Mucosa of stomach (tissue), 1 donor: ENCODE results near the gene CTSA.
"Not testable (repeated sequence)": the region's sequence is repeated elsewhere in the genome, so short reads cannot be mapped to it uniquely, and the experiment has no call there.

Experiments
- H3K27me3 ChIP-seq: one replicate; pipeline ENCODE4 v1.7.0; 2013; ENCODE audit warnings: mild to moderate bottlenecking, low read length; ENCODE audit not compliant: control insufficient read depth, insufficient read depth
- H3K36me3 ChIP-seq: one replicate; pipeline ENCODE4 v1.7.0; 2013; ENCODE audit warnings: low read length; ENCODE audit not compliant: control insufficient read depth, insufficient read depth
- H3K4me1 ChIP-seq: one replicate; pipeline ENCODE4 v1.7.0; 2013; ENCODE audit warnings: mild to moderate bottlenecking, low read length; ENCODE audit not compliant: control insufficient read depth, insufficient read depth
- H3K4me3 ChIP-seq: one replicate; pipeline ENCODE4 v1.7.0; 2013; ENCODE audit warnings: low read length
- H3K9ac ChIP-seq: one replicate; pipeline ENCODE4 v1.7.0; 2013; ENCODE audit warnings: mild to moderate bottlenecking, low read length, moderate library complexity
- H3K9me3 ChIP-seq: one replicate; pipeline ENCODE4 v1.7.0; 2013; ENCODE audit warnings: mild to moderate bottlenecking, low read length, moderate library complexity; ENCODE audit not compliant: control insufficient read depth
- donor health status: Pancreatic carcinoma.

The CTSA gene

GRCh38 chr20:45873409-45874103 lies 17.6 kb upstream of the CTSA start:
- Histone ChIP-seq H3K9ac (no peak overlapping the region), H3K9me3 (no peaks in the 10 kb centered on the region), H3K4me3 (no peak overlapping the region), H3K36me3 (peaks cover 9% of the 10 kb centered on the region), H3K27me3 (no peaks in the 10 kb centered on the region), H3K4me1 (no peaks in the 10 kb centered on the region)

GRCh38 chr20:45874104-45874481 lies 17.0 kb upstream of the CTSA start:
- not testable (repeated sequence) for H3K27me3 ChIP-seq, H3K4me1 ChIP-seq, H3K4me3 ChIP-seq, H3K9me3 ChIP-seq, H3K9ac ChIP-seq, H3K36me3 ChIP-seq

- Histone ChIP-seq H3K36me3 (peaks cover 9% of the 10 kb centered on the region), H3K9ac (no peak overlapping the region), H3K4me3 (no peak overlapping the region), H3K9me3 (no peaks in the 10 kb centered on the region), H3K27me3 (no peaks in the 10 kb centered on the region), H3K4me1 (no peaks in the 10 kb centered on the region)
Measured at GRCh38 chr20:45874576-45874975, 16.6 kb upstream of the CTSA start.

GRCh38 chr20:45878076-45878761 lies 12.9 kb upstream of the CTSA start:
- Histone ChIP-seq H3K4me1 (no peaks in the 10 kb centered on the region), H3K9me3 (no peaks in the 10 kb centered on the region), H3K27me3 (no peaks in the 10 kb centered on the region), H3K9ac (no peak overlapping the region), H3K36me3 (peaks cover 13% of the 10 kb centered on the region), H3K4me3 (no peak overlapping the region)

- Histone ChIP-seq H3K4me1 (no peaks in the 10 kb centered on the region), H3K4me3 (peak within 1 kb of the TSS; percentile 89), H3K9ac (peak within 1 kb of the TSS; percentile 92), H3K9me3 (no peaks in the 10 kb centered on the region), H3K27me3 (no peaks in the 10 kb centered on the region), H3K36me3 (peaks cover 16% of the 10 kb centered on the region)
Measured at GRCh38 chr20:45880988-45881788, 9.9 kb upstream of the CTSA start, which contains the start of gene ZSWIM1. TSS of gene ZSWIM1 (plus strand) at chr20:45881227. CDS start at chr20:45882593, 1,366 bp downstream.

DNA sequence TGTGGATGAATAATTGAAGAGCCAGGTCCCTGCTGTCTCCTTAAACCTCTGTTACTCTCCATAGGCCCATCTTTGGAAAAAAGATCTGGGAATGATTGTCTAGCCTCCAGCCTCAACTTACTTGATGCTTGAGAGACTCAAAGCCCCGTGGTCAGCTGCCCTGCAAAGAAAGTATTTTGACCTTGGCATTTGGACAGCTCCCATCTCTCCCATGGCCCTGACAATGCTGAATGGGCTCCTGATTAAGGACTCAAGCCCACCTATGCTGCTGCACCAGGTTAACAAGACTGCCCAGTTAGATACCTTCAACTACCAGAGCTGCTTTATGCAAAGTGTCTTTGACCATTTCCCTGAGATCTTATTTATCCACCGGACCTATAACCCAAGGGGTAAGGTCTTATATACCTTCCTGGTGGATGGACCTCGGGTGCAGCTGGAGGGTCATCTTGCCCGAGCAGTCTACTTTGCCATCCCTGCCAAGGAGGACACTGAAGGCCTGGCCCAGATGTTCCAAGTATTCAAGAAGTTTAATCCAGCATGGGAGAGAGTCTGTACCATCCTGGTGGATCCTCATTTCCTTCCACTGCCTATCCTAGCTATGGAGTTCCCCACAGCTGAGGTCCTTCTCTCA lies 8.6 kb upstream of the CTSA start:
- Histone ChIP-seq H3K36me3 (peaks cover 12% of the 10 kb centered on the region), H3K27me3 (no peaks in the 10 kb centered on the region), H3K9ac (no peak overlapping the region), H3K4me1 (no peaks in the 10 kb centered on the region), H3K9me3 (no peaks in the 10 kb centered on the region), H3K4me3 (no peak overlapping the region)

DNA sequence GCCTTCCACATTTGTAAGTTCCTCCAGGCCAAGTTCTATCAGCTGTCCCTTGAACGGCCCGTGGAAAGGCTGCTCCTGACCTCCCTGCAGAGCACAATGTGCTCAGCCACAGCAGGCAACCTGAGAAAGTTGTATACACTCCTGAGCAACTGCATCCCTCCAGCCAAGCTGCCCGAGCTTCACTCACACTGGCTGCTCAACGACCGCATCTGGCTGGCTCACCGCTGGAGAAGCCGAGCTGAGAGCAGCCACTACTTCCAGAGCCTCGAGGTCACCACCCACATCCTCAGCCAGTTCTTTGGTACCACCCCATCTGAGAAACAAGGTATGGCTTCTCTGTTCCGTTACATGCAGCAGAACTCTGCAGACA lies 8.1 kb upstream of the CTSA start:
- Histone ChIP-seq H3K9ac (no peak overlapping the region), H3K4me1 (no peaks in the 10 kb centered on the region), H3K36me3 (peaks cover 9% of the 10 kb centered on the region), H3K4me3 (no peak overlapping the region), H3K27me3 (no peaks in the 10 kb centered on the region), H3K9me3 (no peaks in the 10 kb centered on the region)

GRCh38 chr20:45886590-45887345 lies 4.4 kb upstream of the CTSA start:
- Histone ChIP-seq H3K9me3 (no peaks in the 10 kb centered on the region), H3K4me1 (peaks cover 2% of the 10 kb centered on the region), H3K27me3 (no peaks in the 10 kb centered on the region), H3K36me3 (peaks cover 7% of the 10 kb centered on the region), H3K4me3 (no peak overlapping the region), H3K9ac (no peak overlapping the region)

- peaks cover 7% of the 10 kb centered on the region for H3K36me3 ChIP-seq
- H3K4me3 ChIP-seq, result no peak within 1 kb of the TSS
- no peaks in the 10 kb centered on the region for H3K9me3 ChIP-seq
- no peaks in the 10 kb centered on the region for H3K27me3 ChIP-seq
- H3K9ac ChIP-seq, result no peak within 1 kb of the TSS
- H3K4me1 ChIP-seq, result peaks cover 8% of the 10 kb centered on the region
Measured at GRCh38 chr20:45887346-45887715, 3.8 kb upstream of the CTSA start, which contains the start of gene SPATA25. TSS of gene SPATA25 (minus strand) at chr20:45887622. CDS start at chr20:45887590, 32 bp downstream.

DNA sequence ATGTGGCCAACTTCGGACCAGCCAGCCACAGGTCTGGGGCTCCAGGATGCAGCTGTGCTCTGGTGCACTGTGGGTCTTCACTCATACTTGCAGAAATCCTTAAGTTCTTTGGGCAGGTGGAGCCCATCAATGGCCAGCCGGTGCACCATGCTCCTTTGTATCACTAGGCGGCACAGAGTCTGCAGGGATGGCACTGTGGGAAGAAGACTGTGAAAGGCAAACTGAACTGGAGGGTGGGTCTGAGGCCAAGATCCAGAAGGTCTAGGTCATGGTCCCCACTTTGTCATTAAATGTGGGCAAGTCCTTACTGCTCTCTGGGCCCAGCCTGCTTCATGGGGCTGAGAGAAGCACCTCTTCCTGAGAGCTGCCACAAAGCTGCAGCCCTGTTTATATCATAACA lies 2.5 kb upstream of the CTSA start:
- H3K4me1 ChIP-seq, result peaks cover 12% of the 10 kb centered on the region

More for the DNA sequence above, 2.5 kb upstream of the CTSA start:
- no peaks in the 10 kb centered on the region for H3K36me3 ChIP-seq
- no peaks in the 10 kb centered on the region for H3K9me3 ChIP-seq
- H3K4me3 ChIP-seq, result no peak overlapping the region
- no peak overlapping the region for H3K9ac ChIP-seq
- H3K27me3 ChIP-seq, result no peaks in the 10 kb centered on the region
